AG04450 (cell line): ENCODE data around the gene NSUN2. TPM values are rescaled to one million over a fixed set of nuclear protein-coding genes. Genes with fewer than 3 reads are reported as not detected.
"Not testable (repeated sequence)": the region's sequence is repeated elsewhere in the genome, so short reads cannot be mapped to it uniquely, and the experiment has no call there.

ENCODE experiments used
- CTCF ChIA-PET: fragments of 300-600, 350-600 bp; formaldehyde crosslinking; extraction: SDS; loops from one replicate; lab custom pipeline; 2022; ENCODE audit warnings: antibody characterized with exemption, inconsistent platforms; lab: Charles Lee
- POLR2A ChIA-PET: fragments of 350-600 bp; formaldehyde crosslinking; extraction: SDS; loops from one replicate; lab custom pipeline; 2021; ENCODE audit warnings: antibody characterized with exemption, inconsistent platforms; lab: Yijun Ruan, JAX
- DNase-seq: peaks from one replicate; pipeline ENCODE4 v3.0.0-alpha.2; 2011; ENCODE audit warnings: low read depth, low spot score
- H3K27ac ChIP-seq: one replicate; pipeline ENCODE4 v1.5.1; 2012; ENCODE audit warnings: low read depth, low read length, control low read depth
- H3K27me3 ChIP-seq: one replicate; pipeline ENCODE4 v1.6.0; 2012; ENCODE audit warnings: low read length; ENCODE audit not compliant: control insufficient read depth, insufficient read depth
- H3K4me3 ChIP-seq: 2 replicates; pipeline ENCODE4 v1.5.1; 2011; ENCODE audit warnings: mild to moderate bottlenecking, low read depth, low read length, control low read depth
- H3K9me3 ChIP-seq: 2 replicates; pipeline ENCODE4 v1.5.1; 2012; ENCODE audit warnings: low read length; ENCODE audit not compliant: control insufficient read depth, insufficient read depth
- CTCF ChIP-seq: IDR thresholded peaks from 2 replicates; pipeline ENCODE4 v1.5.1; 2011; ENCODE audit warnings: low read depth, low read length, control low read depth, inconsistent platforms
- polyA plus RNA-seq: library from polyadenylated mRNA; depleted of rRNA; stranded (reverse); fragments of >200 nt; gene quantifications from 2 replicates; pipeline ENCODE4 v1.2.3, GENCODE V29; 2011

Gene NSUN2
- polyA plus RNA-seq, 1 experiment, result 42.0 TPM

GRCh38 chr5:6673963-6674362, 41.1 kb upstream of the NSUN2 start:
- ChIA-PET CTCF (no interaction called here), POLR2A (no interaction called here)
- TF ChIP-seq CTCF, result no peak
- no peak for DNase-seq
- no peaks in the 10 kb centered on the region for H3K27me3 ChIP-seq
- no peak overlapping the region for H3K27ac ChIP-seq
- no peaks in the 10 kb centered on the region for H3K9me3 ChIP-seq
- no peak overlapping the region for H3K4me3 ChIP-seq

- Histone ChIP-seq H3K4me3 (no peak overlapping the region), H3K27me3 (no peaks in the 10 kb centered on the region), H3K27ac (no peak overlapping the region), H3K9me3 (no peaks in the 10 kb centered on the region)
- ChIA-PET CTCF (no interaction called here), POLR2A (no interaction called here)
- no peak for DNase-seq
- no peak for TF ChIP-seq CTCF
These were observed 40.2 kb upstream of the NSUN2 start for GRCh38 chr5:6673031-6673430.

- H3K27ac ChIP-seq, CTCF ChIA-PET, H3K4me3 ChIP-seq, H3K27me3 ChIP-seq, POLR2A ChIA-PET, DNase-seq, H3K9me3 ChIP-seq: not testable (repeated sequence)
These were observed 35.9 kb upstream of the NSUN2 start for GRCh38 chr5:6668717-6669116.

- CTCF ChIA-PET, result no interaction called here
- no peak for TF ChIP-seq CTCF
These were observed 34.8 kb upstream of the NSUN2 start for GRCh38 chr5:6667648-6668047.

GRCh38 chr5:6666762-6667161, 33.9 kb upstream of the NSUN2 start:
- H3K4me3 ChIP-seq, result no peak overlapping the region
- ChIA-PET POLR2A (no interaction called here), CTCF (interaction anchor here (1.1 kb wide), 1 partner anchor 16 kb away, joined by 6 read pairs; no protein-coding TSS in a partner anchor)
- no peak for DNase-seq
- H3K27ac ChIP-seq, result no peak overlapping the region
- no peaks in the 10 kb centered on the region for H3K27me3 ChIP-seq
- no peaks in the 10 kb centered on the region for H3K9me3 ChIP-seq
- TF ChIP-seq CTCF, result no peak

More at GRCh38 chr5:6667648-6668047, 34.8 kb upstream of the NSUN2 start:
- DNase-seq, result no peak
- H3K9me3 ChIP-seq, result no peaks in the 10 kb centered on the region
- POLR2A ChIA-PET, result no interaction called here
- H3K27ac ChIP-seq, result no peak overlapping the region
- H3K27me3 ChIP-seq, result no peaks in the 10 kb centered on the region
- H3K4me3 ChIP-seq, result no peak overlapping the region

- no peak for TF ChIP-seq CTCF
- no peaks in the 10 kb centered on the region for H3K27me3 ChIP-seq
- POLR2A ChIA-PET, result no interaction called here
- H3K27ac ChIP-seq, result no peak overlapping the region
- CTCF ChIA-PET, result no interaction called here
- H3K4me3 ChIP-seq, result no peak overlapping the region
- H3K9me3 ChIP-seq, result no peaks in the 10 kb centered on the region
- DNase-seq, result no peak
These were observed 27.8 kb upstream of the NSUN2 start for GRCh38 chr5:6660688-6661087.
